Thymus (tissue), 11 donors: ENCODE data around the gene PLXNB1. TPM values are rescaled to one million over a fixed set of nuclear protein-coding genes. Genes with fewer than 3 reads are reported as not detected.

Experiments used
- DNase-seq, 9 donors: peaks; one replicate each; pipeline ENCODE4 v3.0.0-alpha.2; 2013; ENCODE audit warnings: low spot score in 9 of 9, low read depth in 6 of 9, missing footprints in 1 of 9
- H3K27ac ChIP-seq, 2 donors: one replicate each; pipeline ENCODE4 v1.5.1; 2013; ENCODE audit warnings: control low read depth in 1 of 2, low read depth in 1 of 2, low read length in 1 of 2, mild to moderate bottlenecking in 1 of 2, moderate library complexity in 1 of 2
- H3K27me3 ChIP-seq, 2 donors: one replicate each; pipeline ENCODE4 v1.5.1; 2013; ENCODE audit warnings: low read length in 1 of 2; ENCODE audit not compliant: control insufficient read depth in 2 of 2, insufficient read depth in 1 of 2
- H3K36me3 ChIP-seq, 2 donors: one replicate each; pipeline ENCODE4 v1.5.1; 2013; ENCODE audit warnings: low read length in 1 of 2, mild to moderate bottlenecking in 1 of 2, moderate library complexity in 1 of 2; ENCODE audit not compliant: control insufficient read depth in 2 of 2, insufficient read depth in 2 of 2
- H3K4me1 ChIP-seq, 2 donors: one replicate each; pipeline ENCODE4 v1.5.1; 2013; ENCODE audit warnings: low read length in 2 of 2; ENCODE audit not compliant: control insufficient read depth in 2 of 2, insufficient read depth in 2 of 2
- H3K4me3 ChIP-seq, 2 donors: one replicate each; pipeline ENCODE4 v1.5.1; 2013; ENCODE audit warnings: low read length in 2 of 2, control low read depth in 1 of 2, mild to moderate bottlenecking in 1 of 2
- H3K9me3 ChIP-seq, 2 donors: one replicate each; pipeline ENCODE4 v1.5.1; 2013; ENCODE audit warnings: low read length in 1 of 2, mild to moderate bottlenecking in 1 of 2; ENCODE audit not compliant: control insufficient read depth in 2 of 2, insufficient read depth in 1 of 2
- WGBS: extraction: QIAGEN DNeasy Blood & Tissue Kit; methylation state at CpG from one replicate; pipeline ENCODE4 v1.1.7; 2013; 5-methylcytosine and 5-hydroxymethylcytosine counted together
- polyA plus RNA-seq: library from polyadenylated mRNA; stranded (reverse); fragments of 200-250 nt; gene quantifications from one replicate; pipeline ENCODE4 v1.2.3, GENCODE V29; 2013
- total RNA-seq: library from RNA; stranded (reverse); fragments of 120-200 nt; gene quantifications from one replicate; pipeline ENCODE4 v1.2.4, GENCODE V29; 2013
- donor health status: healthy.

Gene PLXNB1
- total and polyA plus RNA-seq, 2 donors = 7.7 to 112 TPM

DNA sequence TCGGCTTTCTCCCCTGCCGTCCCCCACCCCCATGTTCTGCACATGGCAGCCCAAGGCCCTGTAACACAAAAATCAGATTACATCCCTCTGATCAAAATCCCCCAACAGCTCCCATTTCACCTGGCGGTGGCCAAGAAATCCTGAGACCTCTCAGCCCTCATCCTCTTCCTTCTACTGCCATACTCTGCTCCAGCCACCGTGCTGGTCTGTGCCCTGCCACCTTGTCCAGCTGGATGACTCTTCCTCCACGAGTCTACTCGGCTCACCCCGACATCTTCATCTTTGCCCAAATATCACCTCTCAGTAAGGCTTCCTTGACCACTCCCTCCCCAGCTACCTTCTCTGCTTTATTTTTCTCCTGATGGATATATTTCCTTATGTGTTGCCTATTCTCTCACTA, 7.0 kb upstream of the PLXNB1 start:
- H3K4me3 ChIP-seq = no peak overlapping the region
- no peak for DNase-seq
- H3K36me3 ChIP-seq = peaks cover 24 to 30% of the 10 kb centered on the region in 2 donors
- H3K27ac ChIP-seq = no peak overlapping the region
- H3K27me3 ChIP-seq = no peaks in the 10 kb centered on the region
- 97% methylated on average over 7 of the region's 7 CpGs for WGBS
- H3K4me1 ChIP-seq = peaks cover 11 to 36% of the 10 kb centered on the region in 2 donors
- peaks cover 0 to 3% of the 10 kb centered on the region in 2 donors for H3K9me3 ChIP-seq

- Histone ChIP-seq H3K27me3 (no peaks in the 10 kb centered on the region), H3K4me1 (peaks cover 7 to 32% of the 10 kb centered on the region in 2 donors), H3K4me3 (no peak overlapping the region), H3K27ac (peak overlapping the region in 1 of 2 donors; percentile 45), H3K36me3 (peaks cover 20 to 26% of the 10 kb centered on the region in 2 donors), H3K9me3 (peaks cover 0 to 3% of the 10 kb centered on the region in 2 donors)
- WGBS = 97% methylated on average over 1 of the region's 1 CpG
- DNase-seq = no peak
These were observed 6.5 kb upstream of the PLXNB1 start for GRCh38 chr3:48436477-48436787.

- Histone ChIP-seq H3K4me1 (peaks cover 4 to 29% of the 10 kb centered on the region in 2 donors), H3K27me3 (no peaks in the 10 kb centered on the region), H3K36me3 (peaks cover 19 to 25% of the 10 kb centered on the region in 2 donors), H3K4me3 (no peak overlapping the region), H3K27ac (peak overlapping the region; percentile 36 to 45), H3K9me3 (peaks cover 0 to 3% of the 10 kb centered on the region in 2 donors)
- WGBS = 57% methylated on average over 7 of the region's 7 CpGs
- DNase-seq = peak; percentile 72 to 94 (median 90)
These were observed 6.0 kb upstream of the PLXNB1 start for GRCh38 chr3:48435774-48436476.

GRCh38 chr3:48435223-48435595, 5.3 kb upstream of the PLXNB1 start:
- DNase-seq = no peak
- peaks cover 6 to 35% of the 10 kb centered on the region in 2 donors for H3K4me1 ChIP-seq
- 97% methylated on average over 4 of the region's 4 CpGs for WGBS
- H3K27ac ChIP-seq = no peak overlapping the region
- peaks cover 0 to 3% of the 10 kb centered on the region in 2 donors for H3K27me3 ChIP-seq
- H3K4me3 ChIP-seq = no peak overlapping the region
- H3K36me3 ChIP-seq = peaks cover 19 to 25% of the 10 kb centered on the region in 2 donors
- H3K9me3 ChIP-seq = peaks cover 0 to 4% of the 10 kb centered on the region in 2 donors

DNA sequence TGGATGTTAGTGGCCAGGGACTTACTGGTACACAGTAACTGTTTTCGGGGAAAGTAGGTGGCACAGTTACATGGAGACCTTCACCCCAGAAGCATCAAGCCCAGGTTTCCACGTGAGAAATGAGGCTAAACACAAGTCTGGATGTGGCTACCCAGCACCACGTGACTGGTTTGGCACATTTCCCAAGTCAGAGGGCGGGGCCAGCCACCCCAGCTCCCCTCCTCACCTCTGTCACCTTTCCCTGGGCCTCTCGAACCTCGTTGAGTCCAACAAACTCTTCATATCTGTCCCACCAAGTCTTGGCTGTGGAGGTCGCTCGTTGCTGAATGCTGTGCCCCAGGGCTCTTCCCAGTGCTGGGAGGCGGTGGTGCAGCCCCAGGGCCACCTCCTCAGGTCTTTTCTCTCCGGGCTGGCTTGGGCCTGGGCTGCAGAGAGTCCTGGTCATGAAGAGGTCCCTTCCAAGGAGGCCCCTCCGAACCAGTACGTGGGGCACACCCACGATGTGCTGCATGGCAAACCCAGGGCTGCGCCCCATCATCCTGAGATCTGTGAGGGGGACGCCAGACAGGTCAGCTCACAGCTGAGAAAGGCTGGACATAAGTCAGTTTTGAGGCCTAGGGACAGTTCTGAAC, 4.8 kb upstream of the PLXNB1 start:
- Histone ChIP-seq H3K36me3 (peaks cover 19 to 25% of the 10 kb centered on the region in 2 donors), H3K27me3 (peaks cover 0 to 8% of the 10 kb centered on the region in 2 donors), H3K4me1 (peaks cover 10 to 40% of the 10 kb centered on the region in 2 donors), H3K4me3 (no peak overlapping the region), H3K27ac (no peak overlapping the region), H3K9me3 (peaks cover 0 to 6% of the 10 kb centered on the region in 2 donors)
- DNase-seq = no peak
- 86% methylated on average over 15 of the region's 15 CpGs for WGBS

DNA sequence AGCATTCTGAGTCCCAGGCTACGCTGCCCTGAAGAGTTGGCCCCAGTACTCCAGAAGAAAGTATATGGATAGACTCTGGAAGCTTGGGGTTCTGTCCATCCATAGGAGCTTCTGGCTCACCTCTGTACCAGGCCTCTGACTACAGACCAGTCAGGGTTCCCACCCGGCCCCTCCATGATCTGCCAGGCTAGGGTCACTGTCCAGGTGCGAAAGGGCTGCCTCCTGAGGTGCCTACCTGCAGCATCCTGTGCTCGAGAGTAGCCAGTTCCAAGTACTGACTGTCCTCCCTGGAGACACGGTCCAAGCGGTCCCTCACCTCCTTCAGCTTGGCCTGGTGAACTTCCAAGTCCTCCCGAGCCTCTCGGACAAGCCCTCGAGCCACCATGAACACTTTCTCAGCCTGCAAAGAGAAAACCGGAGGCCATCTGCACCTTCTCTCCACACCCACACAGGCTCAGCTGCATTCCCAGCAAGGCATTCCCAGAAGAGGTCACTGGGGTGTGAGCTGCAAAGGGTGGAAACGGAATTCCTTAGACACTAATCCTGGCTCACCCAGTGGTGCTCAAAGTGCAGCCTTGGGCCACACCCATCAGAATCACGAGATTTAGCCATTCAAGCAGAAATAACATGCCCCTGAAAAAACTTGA, 3.7 kb upstream of the PLXNB1 start:
- Histone ChIP-seq H3K36me3 (peaks cover 19 to 25% of the 10 kb centered on the region in 2 donors), H3K4me3 (no peak overlapping the region), H3K9me3 (peaks cover 0 to 6% of the 10 kb centered on the region in 2 donors), H3K27ac (no peak overlapping the region), H3K27me3 (peaks cover 0 to 17% of the 10 kb centered on the region in 2 donors), H3K4me1 (peaks cover 7 to 35% of the 10 kb centered on the region in 2 donors)
- 94% methylated on average over 12 of the region's 12 CpGs for WGBS
- DNase-seq = no peak

GRCh38 chr3:48432411-48433371, 2.8 kb upstream of the PLXNB1 start:
- Histone ChIP-seq H3K27ac (peak overlapping the region; percentile 19 to 22), H3K9me3 (peaks cover 0 to 6% of the 10 kb centered on the region in 2 donors), H3K27me3 (peaks cover 4 to 26% of the 10 kb centered on the region in 2 donors), H3K36me3 (peaks cover 19 to 25% of the 10 kb centered on the region in 2 donors), H3K4me3 (no peak overlapping the region), H3K4me1 (peaks cover 9 to 35% of the 10 kb centered on the region in 2 donors)
- no peak for DNase-seq
- 96% methylated on average over 16 of the region's 16 CpGs for WGBS

DNA sequence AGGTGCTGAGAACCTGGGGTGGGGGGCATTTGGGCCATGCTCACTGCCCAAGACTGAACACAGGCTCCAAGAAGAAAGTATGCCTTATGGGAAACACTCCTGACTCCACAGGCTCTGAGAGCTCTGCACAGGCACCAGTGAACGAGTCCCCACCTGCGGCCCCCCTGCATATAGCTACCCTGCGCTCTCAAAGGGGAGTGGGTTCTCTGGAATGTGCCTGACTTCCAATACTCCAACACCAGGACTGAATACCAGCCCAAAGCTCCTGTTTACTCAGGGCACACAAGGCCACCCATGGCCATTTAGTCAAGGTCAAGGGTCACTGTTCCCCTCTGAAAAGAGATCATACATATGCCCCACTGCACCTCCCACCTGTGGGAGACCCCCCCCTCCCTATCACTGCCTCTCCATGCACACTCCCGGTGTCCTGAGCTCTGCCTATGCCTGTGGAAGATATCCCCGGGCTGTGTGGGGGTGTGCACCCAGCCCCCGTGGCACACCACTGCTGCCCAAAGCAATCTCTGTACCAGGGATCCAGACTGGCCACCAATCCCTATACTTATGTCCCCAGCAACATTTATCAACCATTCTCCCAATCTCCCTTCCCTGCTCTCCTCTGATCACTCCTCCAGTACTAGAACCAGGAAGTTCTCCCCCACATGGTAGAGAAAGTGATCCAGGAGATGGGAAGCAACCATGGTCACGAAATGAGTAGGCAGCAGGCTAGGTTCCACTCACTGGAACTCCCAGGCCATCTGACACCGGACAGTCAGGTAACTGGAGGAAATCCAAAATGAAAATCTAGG, 1.5 kb upstream of the PLXNB1 start:
- 95% methylated on average over 8 of the region's 8 CpGs for WGBS
- peaks cover 4 to 39% of the 10 kb centered on the region in 2 donors for H3K27me3 ChIP-seq
- H3K9me3 ChIP-seq = peaks cover 0 to 6% of the 10 kb centered on the region in 2 donors
- H3K36me3 ChIP-seq = peaks cover 19 to 25% of the 10 kb centered on the region in 2 donors
- peak overlapping the region in 1 of 2 donors; percentile 69 for H3K27ac ChIP-seq
- H3K4me3 ChIP-seq = no peak overlapping the region
- H3K4me1 ChIP-seq = peaks cover 9 to 32% of the 10 kb centered on the region in 2 donors
- no peak for DNase-seq
